GM19240 (cell line): ENCODE results near the gene PRKG1.

Experiments
- DNase-seq: peaks from one replicate; pipeline ENCODE4 v3.0.0; 2011; ENCODE audit warnings: low spot score; ENCODE audit not compliant: insufficient read length

PRKG1 gene

GRCh38 chr10:51074238-51075028, at the start of gene PRKG1:
Gene PRKG1, plus strand, starts transcription at chr10:51074487.
- DNase-seq: no peak

DNA sequence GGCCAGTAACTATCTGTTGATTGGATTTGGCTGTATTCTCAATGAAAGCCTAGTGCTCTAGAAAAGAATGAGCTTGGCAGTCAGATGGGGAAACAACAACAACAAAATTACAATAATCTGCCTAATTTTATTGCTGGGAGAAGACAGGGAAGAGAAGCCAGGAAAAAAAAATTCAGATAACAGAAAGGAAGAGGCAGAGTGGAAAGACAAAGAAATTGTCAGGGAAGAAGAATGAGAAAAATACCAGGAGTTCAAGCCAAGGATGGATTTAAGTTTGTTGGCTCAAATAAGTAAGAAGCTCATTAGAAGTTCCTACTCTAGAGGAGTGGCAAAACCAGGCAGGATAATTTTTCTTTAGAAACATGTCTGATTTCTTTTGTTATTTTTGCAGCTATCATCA, 45.9 kb upstream of the PRKG1 start:
- no peak for DNase-seq

DNA sequence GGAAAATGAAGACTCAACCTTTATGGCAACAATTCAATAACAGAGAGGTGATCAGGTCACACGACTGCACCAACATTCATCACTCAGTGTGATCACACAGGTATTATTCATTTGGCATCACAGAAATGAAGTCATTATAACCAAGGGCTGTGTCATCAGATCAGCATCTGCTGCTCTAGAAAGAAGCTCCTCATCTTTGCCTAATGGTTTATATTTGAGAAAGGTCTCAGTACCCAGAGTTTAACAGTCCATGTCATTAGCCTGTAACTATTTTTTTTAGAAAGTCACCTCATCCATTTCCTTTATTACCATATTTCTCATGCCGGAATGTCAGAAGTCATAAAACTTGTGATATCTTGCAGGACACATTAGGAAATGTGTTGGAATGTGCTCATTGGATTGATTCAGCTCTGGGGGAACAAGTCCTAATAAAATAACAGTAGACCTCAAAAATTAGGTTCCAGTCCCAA, 45.1 kb upstream of the PRKG1 start:
- no peak for DNase-seq

- DNase-seq: no peak
Observed at GRCh38 chr10:51030480-51030879, 43.8 kb upstream of the PRKG1 start.

DNA sequence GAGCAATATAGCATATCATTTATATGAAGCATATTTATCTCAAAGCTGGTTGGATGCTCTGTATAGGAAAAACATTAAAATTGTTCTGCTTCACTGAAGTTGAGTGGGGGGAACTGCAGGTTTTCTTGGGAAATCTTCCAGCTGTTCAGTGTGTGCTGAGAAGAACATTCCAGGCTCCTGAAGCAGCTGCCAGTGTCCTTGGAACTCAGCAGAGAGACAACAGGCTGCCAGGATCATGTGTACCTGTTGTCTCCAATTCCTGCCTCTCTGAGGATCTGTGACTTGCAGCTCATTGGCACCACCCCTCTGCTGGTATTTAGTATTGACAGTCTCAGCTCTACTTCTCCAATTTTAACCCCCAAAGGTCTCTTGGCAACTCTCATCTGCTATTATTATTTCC, 42.3 kb upstream of the PRKG1 start:
- DNase-seq: no peak

- DNase-seq: no peak
Observed at GRCh38 chr10:51034769-51035168, 39.5 kb upstream of the PRKG1 start.

DNA sequence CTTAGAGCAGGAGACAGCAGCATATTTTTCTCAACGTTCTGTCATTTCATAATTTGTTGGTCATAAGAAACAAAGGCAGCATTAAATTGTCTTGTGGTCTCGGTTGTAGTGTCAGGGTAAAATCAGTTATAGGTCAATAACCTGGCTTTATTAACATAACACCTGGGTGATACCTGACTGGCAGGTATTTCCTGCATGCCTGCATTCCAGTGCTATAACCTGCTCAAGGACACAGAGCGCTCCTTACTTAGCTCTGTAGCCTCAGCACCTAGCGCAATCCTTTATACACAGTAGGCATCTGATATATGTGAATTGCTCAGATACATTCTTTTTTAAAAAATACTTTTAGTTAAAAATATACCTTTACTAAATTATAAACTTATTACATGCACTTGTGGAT, 38.9 kb upstream of the PRKG1 start:
- no peak for DNase-seq

- no peak for DNase-seq
Observed at GRCh38 chr10:51045871-51046270, 28.4 kb upstream of the PRKG1 start.

DNA sequence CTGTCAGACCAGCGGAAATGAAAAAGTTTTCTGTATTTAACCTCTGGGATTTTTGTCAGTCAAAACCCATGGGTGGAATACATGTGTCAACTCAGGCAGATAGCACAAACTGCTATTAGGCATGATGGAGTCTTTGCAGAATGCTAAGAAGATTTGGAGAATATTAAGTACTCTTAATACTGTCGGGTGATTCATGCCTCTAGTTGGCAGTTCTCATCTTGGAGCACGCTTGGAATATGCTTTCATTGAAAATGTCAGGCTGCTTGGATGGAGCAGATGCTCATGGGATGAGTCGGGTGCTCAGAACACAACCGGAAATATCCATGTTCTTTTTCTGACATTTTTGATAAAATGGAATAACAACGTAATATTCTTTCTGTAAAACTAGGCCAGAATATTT, 27.6 kb upstream of the PRKG1 start:
- no peak for DNase-seq

- DNase-seq: no peak
Observed at GRCh38 chr10:51047857-51048256, 26.4 kb upstream of the PRKG1 start.

DNA sequence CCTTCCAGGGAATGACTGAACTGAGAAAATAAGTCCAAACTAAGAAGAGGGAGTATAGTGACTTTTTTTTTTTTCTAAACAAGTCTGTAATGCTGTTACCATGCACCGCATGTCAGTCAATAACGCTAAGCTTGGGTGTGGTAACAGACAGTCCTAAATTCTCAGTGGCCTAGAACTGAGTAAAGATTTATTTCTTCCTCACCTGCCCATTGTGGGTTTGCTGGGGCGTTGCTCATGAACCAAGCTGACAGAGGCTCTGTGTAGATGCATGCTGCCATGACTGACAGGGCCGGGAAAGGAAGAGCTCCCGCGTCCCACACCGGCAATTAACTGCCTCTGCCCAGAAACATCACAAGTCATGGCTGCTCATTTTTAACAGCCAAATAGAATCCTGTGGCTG, 25.5 kb upstream of the PRKG1 start:
- no peak for DNase-seq

- DNase-seq: no peak
Observed at GRCh38 chr10:51052163-51052562, 22.1 kb upstream of the PRKG1 start.

- no peak for DNase-seq
Observed at GRCh38 chr10:51057925-51058324, 16.4 kb upstream of the PRKG1 start.

DNA sequence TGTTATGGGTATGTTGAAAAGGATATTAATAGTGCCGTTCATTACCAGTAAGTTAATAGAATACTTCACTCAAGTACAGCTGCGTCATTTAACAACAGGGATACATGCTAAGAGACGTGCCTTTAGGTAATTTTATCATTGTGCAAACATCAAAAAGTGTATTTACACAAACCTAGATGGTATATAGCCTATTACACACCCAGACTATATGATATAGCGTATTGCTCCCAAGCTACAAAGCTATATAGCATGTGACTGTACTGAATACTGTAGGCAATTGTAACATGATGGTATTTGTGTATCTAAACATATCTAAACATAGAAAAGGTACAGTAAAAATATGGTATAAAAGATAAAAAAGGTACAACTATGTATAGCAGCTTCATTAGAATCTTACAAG, 11.1 kb upstream of the PRKG1 start:
- DNase-seq: no peak

- DNase-seq: no peak
Observed at GRCh38 chr10:51063659-51064535, 10.4 kb upstream of the PRKG1 start.

GRCh38 chr10:51066231-51066630, 8.1 kb upstream of the PRKG1 start:
- DNase-seq: no peak

DNA sequence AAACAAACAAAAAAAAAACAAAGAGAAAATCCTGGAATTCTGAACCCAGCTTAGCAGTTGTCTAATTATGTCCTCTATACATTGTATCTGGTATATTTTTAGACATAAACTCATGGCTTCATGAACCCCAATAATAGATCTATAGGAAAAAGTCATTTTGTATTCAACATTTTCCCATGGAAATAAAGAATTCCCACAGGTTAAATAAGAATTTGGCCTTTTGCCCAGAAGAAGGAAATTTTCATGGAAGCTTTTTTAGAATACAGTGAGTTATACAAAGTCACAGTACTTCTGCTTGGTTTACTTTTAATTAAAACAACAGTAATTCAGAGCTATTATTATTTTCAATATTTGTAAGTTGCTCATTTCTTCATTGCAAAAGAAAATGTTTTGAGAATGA, 2.1 kb upstream of the PRKG1 start:
- no peak for DNase-seq

GRCh38 chr10:51072921-51073434, 1.3 kb upstream of the PRKG1 start:
- no peak for DNase-seq

GRCh38 chr10:51073453-51074237, 642 bp upstream of the PRKG1 start:
- DNase-seq: no peak

- no peak for DNase-seq
Observed at GRCh38 chr10:51075043-51075872, 971 bp downstream of the PRKG1 start.

- no peak for DNase-seq
Observed at GRCh38 chr10:51075873-51076229, 1.6 kb downstream of the PRKG1 start.
